ENCODE measurements around the gene ARL16.

GRCh38 chr17:81695211-81695610, 11.6 kb upstream of the ARL16 start:
- TF ChIP-seq POLR2A (IDR thresholded peaks at IDR 0.05) = no peak
- no peak for TF ChIP-seq CTCF (IDR thresholded peaks at IDR 0.05)
